ENCODE data around the gene LSM11. TPM values are rescaled to one million over a fixed set of nuclear protein-coding genes. Genes with fewer than 3 reads are reported as not detected.

The LSM11 gene
- polyA plus RNA-seq, 1 donor from 2014 or later, result 30.6 TPM

DNA sequence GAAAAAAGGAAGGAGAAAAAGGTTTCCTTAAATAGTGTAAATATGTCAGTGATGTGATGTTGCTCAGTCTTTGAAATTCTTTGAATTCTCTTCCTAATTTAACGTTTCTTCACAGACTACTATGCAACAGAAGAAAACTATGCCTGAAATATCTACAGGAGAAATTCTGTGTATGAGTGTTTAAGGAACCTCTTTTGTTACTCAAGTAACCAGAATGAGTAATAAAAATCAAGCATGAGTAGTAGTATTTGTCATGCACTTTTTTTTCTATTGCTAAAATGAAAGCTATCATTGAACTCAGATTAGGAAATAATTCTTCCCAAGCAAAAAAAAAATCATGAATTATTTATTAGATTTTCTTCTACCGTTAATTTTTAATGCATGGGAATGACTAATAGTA lies 32.6 kb upstream of the LSM11 start:
- Histone ChIP-seq H3K9ac (ENCODE audit: low read length) (no peak overlapping the region), H3K4me3 (ENCODE audit: low read length) (no peak overlapping the region), H3K79me2 (replicated peaks; ENCODE audit: insufficient read depth, low read length) (no peaks in the 10 kb centered on the region), H3K4me2 (ENCODE audit: low read length) (no peak overlapping the region), H4K20me1 (ENCODE audit: insufficient read depth) (no peaks in the 10 kb centered on the region), H3F3A (ENCODE audit: insufficient read depth, low read length, poor library complexity, severe bottlenecking) (no peaks in the 10 kb centered on the region), H3K9me2 (ENCODE audit: insufficient read depth, low read length) (no peaks in the 10 kb centered on the region), H2AFZ (ENCODE audit: low read depth, low read length) (no peak overlapping the region), H3K9me3 (ENCODE audit: low read length) (no peaks in the 10 kb centered on the region), H3K36me3 (ENCODE audit: insufficient read depth, low read length) (no peaks in the 10 kb centered on the region), H3K27me3 (ENCODE audit: insufficient read depth, low read depth, low read length) (no peaks in the 10 kb centered on the region), H3K27ac (ENCODE audit: low read length) (no peak overlapping the region)
- no peak for TF ChIP-seq EP300 (conservative IDR thresholded peaks at IDR 0.05; ENCODE audit: poor library complexity, severe bottlenecking)
- TF ChIP-seq TAF1 (IDR thresholded peaks at IDR 0.05; ENCODE audit: low read depth), result no peak
- TF ChIP-seq SMC3 (conservative IDR thresholded peaks at IDR 0.05; ENCODE audit: poor library complexity), result no peak
- no peak for TF ChIP-seq POLR2AphosphoS5 (IDR thresholded peaks at IDR 0.05)
- TF ChIP-seq EZH2 (IDR thresholded peaks at IDR 0.05; ENCODE audit: borderline replicate concordance, insufficient read depth, low read length, poor library complexity, severe bottlenecking), result no peak
- no peak for TF ChIP-seq RAD21 (conservative IDR thresholded peaks at IDR 0.05)
- TF ChIP-seq, protein P1, sequence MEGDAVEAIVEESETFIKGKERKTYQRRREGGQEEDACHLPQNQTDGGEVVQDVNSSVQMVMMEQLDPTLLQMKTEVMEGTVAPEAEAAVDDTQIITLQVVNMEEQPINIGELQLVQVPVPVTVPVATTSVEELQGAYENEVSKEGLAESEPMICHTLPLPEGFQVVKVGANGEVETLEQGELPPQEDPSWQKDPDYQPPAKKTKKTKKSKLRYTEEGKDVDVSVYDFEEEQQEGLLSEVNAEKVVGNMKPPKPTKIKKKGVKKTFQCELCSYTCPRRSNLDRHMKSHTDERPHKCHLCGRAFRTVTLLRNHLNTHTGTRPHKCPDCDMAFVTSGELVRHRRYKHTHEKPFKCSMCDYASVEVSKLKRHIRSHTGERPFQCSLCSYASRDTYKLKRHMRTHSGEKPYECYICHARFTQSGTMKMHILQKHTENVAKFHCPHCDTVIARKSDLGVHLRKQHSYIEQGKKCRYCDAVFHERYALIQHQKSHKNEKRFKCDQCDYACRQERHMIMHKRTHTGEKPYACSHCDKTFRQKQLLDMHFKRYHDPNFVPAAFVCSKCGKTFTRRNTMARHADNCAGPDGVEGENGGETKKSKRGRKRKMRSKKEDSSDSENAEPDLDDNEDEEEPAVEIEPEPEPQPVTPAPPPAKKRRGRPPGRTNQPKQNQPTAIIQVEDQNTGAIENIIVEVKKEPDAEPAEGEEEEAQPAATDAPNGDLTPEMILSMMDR (IDR thresholded peaks at IDR 0.05; ENCODE audit: poor library complexity, severe bottlenecking), result no peak
- TF ChIP-seq REST (IDR thresholded peaks at IDR 0.05; ENCODE audit: borderline replicate concordance), result no peak
- TF ChIP-seq MXI1 (conservative IDR thresholded peaks at IDR 0.05; ENCODE audit: poor library complexity, severe bottlenecking), result no peak

DNA sequence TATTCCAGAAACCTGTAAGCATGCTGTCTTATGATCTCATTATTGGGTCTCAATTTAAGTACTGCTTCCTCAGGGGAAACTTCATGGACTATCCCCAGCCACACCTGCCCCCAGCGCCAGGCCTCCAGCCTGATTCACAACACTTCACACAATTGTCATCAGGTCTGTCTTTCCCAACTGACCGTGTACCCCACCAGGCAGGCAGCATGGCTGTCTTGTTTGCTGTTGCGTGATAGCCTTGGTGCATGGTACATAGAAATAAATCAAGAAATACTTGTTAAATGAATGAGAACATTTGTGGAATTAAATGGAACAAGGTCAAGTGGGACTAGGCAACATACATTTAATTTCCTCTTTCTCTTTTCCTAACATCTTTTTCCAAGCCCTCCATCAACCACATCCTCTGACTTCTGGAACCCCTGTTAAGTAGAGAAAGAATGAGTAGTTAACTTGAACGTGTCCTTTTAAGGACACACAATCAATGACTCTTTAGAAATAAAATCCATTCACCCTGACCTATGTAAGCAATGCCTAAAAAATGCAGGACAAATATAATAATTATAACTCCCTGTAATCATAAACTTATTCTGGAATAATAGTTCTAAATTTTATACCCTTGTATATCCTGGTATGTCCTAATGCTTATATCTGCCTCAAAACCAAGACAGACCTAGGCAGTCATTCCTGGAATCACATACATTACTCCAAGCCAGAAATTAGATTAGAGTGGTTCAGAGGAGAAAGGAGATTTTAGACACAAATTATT lies 29.5 kb upstream of the LSM11 start:
- H4K20me1 ChIP-seq (ENCODE audit: insufficient read depth), result no peaks in the 10 kb centered on the region
- no peak overlapping the region for H3K4me2 ChIP-seq (ENCODE audit: low read length)
- H3F3A ChIP-seq (ENCODE audit: insufficient read depth, low read length, poor library complexity, severe bottlenecking), result no peaks in the 10 kb centered on the region
- no peak overlapping the region for H3K9ac ChIP-seq (ENCODE audit: low read length)
- no peak overlapping the region for H3K27ac ChIP-seq (ENCODE audit: low read length)
- no peak overlapping the region for H3K4me3 ChIP-seq (ENCODE audit: low read length)
- no peak overlapping the region for H2AFZ ChIP-seq (ENCODE audit: low read depth, low read length)
- TF ChIP-seq POLR2AphosphoS5 (IDR thresholded peaks at IDR 0.05), result no peak
- no peak for TF ChIP-seq REST (IDR thresholded peaks at IDR 0.05; ENCODE audit: borderline replicate concordance)
- TF ChIP-seq MXI1 (conservative IDR thresholded peaks at IDR 0.05; ENCODE audit: poor library complexity, severe bottlenecking), result no peak
- TF ChIP-seq, protein P1 (IDR thresholded peaks at IDR 0.05; ENCODE audit: poor library complexity, severe bottlenecking), result no peak
- TF ChIP-seq EZH2 (IDR thresholded peaks at IDR 0.05; ENCODE audit: borderline replicate concordance, insufficient read depth, low read length, poor library complexity, severe bottlenecking), result no peak
- no peak for TF ChIP-seq TAF1 (IDR thresholded peaks at IDR 0.05; ENCODE audit: low read depth)
- no peaks in the 10 kb centered on the region for H3K79me2 ChIP-seq (replicated peaks; ENCODE audit: insufficient read depth, low read length)
- no peaks in the 10 kb centered on the region for H3K9me2 ChIP-seq (ENCODE audit: insufficient read depth, low read length)
- no peaks in the 10 kb centered on the region for H3K36me3 ChIP-seq (ENCODE audit: insufficient read depth, low read length)
- H3K9me3 ChIP-seq (ENCODE audit: low read length), result no peaks in the 10 kb centered on the region
- no peaks in the 10 kb centered on the region for H3K27me3 ChIP-seq (ENCODE audit: insufficient read depth, low read depth, low read length)
